Measurements from ENCODE around the gene LRRC4C. TPM values are rescaled to one million over a fixed set of nuclear protein-coding genes. Genes with fewer than 3 reads are reported as not detected.

The LRRC4C gene
- total RNA-seq, 2 donors from 2014 or later, result 0.84 to 0.95 TPM

GRCh38 chr11:40095446-40095845 is 1364.0 kb downstream of the LRRC4C start:
- Mint-ChIP-seq H3K4me3 (no peak overlapping the region), H3K4me1 (no peaks in the 10 kb centered on the region), H3K9me3 (no peaks in the 10 kb centered on the region)

GRCh38 chr11:40094954-40095353 is 1364.5 kb downstream of the LRRC4C start:
- Mint-ChIP-seq H3K9me3 (no peaks in the 10 kb centered on the region), H3K4me1 (no peaks in the 10 kb centered on the region), H3K4me3 (no peak overlapping the region), H3K27ac (no peak overlapping the region), H3K36me3 (ENCODE audit: low read depth) (no peaks in the 10 kb centered on the region), H3K27me3 (ENCODE audit: insufficient read depth) (no peaks in the 10 kb centered on the region)
- WGBS, 2 experiments (ENCODE audit: insufficient coverage in 1 of 2, insufficient read length in 1 of 2), result 89 to 100% methylated on average over 1 to 2 of the region's 2 CpGs
- H3K4me3 ChIP-seq (ENCODE audit: low read length), result no peak overlapping the region
- H3K27ac ChIP-seq (ENCODE audit: low read depth, low read length), result no peak overlapping the region
- no peak for TF ChIP-seq CTCF (conservative IDR thresholded peaks at IDR 0.05)
- H3K27me3 ChIP-seq (ENCODE audit: control insufficient read depth, insufficient read depth, low read length, poor library complexity, severe bottlenecking), result no peaks in the 10 kb centered on the region
- H3K9me3 ChIP-seq (ENCODE audit: control insufficient read depth, low read length), result no peaks in the 10 kb centered on the region
- H3K9ac ChIP-seq (ENCODE audit: extremely low read depth, low read length, poor library complexity, severe bottlenecking), result no peak overlapping the region
- no peaks in the 10 kb centered on the region for H3K36me3 ChIP-seq (ENCODE audit: control insufficient read depth, insufficient read depth, low read length)
- no peaks in the 10 kb centered on the region for H3K4me1 ChIP-seq (ENCODE audit: control insufficient read depth, insufficient read depth, low read length)
- DNase-seq, result no peak

More at GRCh38 chr11:40095446-40095845, 1364.0 kb downstream of the LRRC4C start:
- H3K4me1 ChIP-seq (ENCODE audit: control insufficient read depth, insufficient read depth, low read length), result no peaks in the 10 kb centered on the region
- H3K27ac ChIP-seq (ENCODE audit: low read depth, low read length), result no peak overlapping the region
- TF ChIP-seq CTCF (conservative IDR thresholded peaks at IDR 0.05), result no peak
- Mint-ChIP-seq H3K27ac (no peak overlapping the region), H3K27me3 (ENCODE audit: insufficient read depth) (no peaks in the 10 kb centered on the region), H3K36me3 (ENCODE audit: low read depth) (no peaks in the 10 kb centered on the region)
- DNase-seq, result no peak
- H3K9me3 ChIP-seq (ENCODE audit: control insufficient read depth, low read length), result no peaks in the 10 kb centered on the region
- no peak overlapping the region for H3K9ac ChIP-seq (ENCODE audit: extremely low read depth, low read length, poor library complexity, severe bottlenecking)
- WGBS, 2 experiments (ENCODE audit: insufficient coverage in 1 of 2, insufficient read length in 1 of 2), result 90% methylated on average over 1 of the region's 1 CpG; no CpG with 5 or more reads in 1 of the 2 experiments
- H3K4me3 ChIP-seq (ENCODE audit: low read length), result no peak overlapping the region
- no peaks in the 10 kb centered on the region for H3K27me3 ChIP-seq (ENCODE audit: control insufficient read depth, insufficient read depth, low read length, poor library complexity, severe bottlenecking)
- H3K36me3 ChIP-seq (ENCODE audit: control insufficient read depth, insufficient read depth, low read length), result no peaks in the 10 kb centered on the region

- no peak for TF ChIP-seq CTCF (conservative IDR thresholded peaks at IDR 0.05)
Measured at GRCh38 chr11:40080434-40080833, 1379.0 kb downstream of the LRRC4C start.

More at GRCh38 chr11:40080434-40080833, 1379.0 kb downstream of the LRRC4C start:
- Histone ChIP-seq H3K4me1 (ENCODE audit: control insufficient read depth, insufficient read depth, low read length) (no peaks in the 10 kb centered on the region), H3K27ac (ENCODE audit: low read depth, low read length) (no peak overlapping the region), H3K4me3 (ENCODE audit: low read length) (no peak overlapping the region), H3K9ac (ENCODE audit: extremely low read depth, low read length, poor library complexity, severe bottlenecking) (no peak overlapping the region), H3K36me3 (ENCODE audit: control insufficient read depth, insufficient read depth, low read length) (no peaks in the 10 kb centered on the region), H3K27me3 (ENCODE audit: control insufficient read depth, insufficient read depth, low read length, poor library complexity, severe bottlenecking) (no peaks in the 10 kb centered on the region), H3K9me3 (ENCODE audit: control insufficient read depth, low read length) (no peaks in the 10 kb centered on the region)
- H3K27ac Mint-ChIP-seq, result no peak overlapping the region
- no peak for DNase-seq
- no peak overlapping the region for H3K4me3 Mint-ChIP-seq
- WGBS, 2 experiments (ENCODE audit: insufficient coverage in 1 of 2, insufficient read length in 1 of 2), result 90 to 92% methylated on average over 2 to 7 of the region's 7 CpGs
- peaks cover 2% of the 10 kb centered on the region for H3K9me3 Mint-ChIP-seq
- no peaks in the 10 kb centered on the region for H3K36me3 Mint-ChIP-seq (ENCODE audit: low read depth)
- no peaks in the 10 kb centered on the region for H3K27me3 Mint-ChIP-seq (ENCODE audit: insufficient read depth)
- no peaks in the 10 kb centered on the region for H3K4me1 Mint-ChIP-seq

Data from endodermal cell (in vitro differentiated cells).